GM12878 (cell line): ENCODE measurements around the gene RBM41.

Experiments
- CEBPB ChIP-seq, 2 experiments: fragments of 150-350 bp in 1 of 2; IDR thresholded peaks; 2 replicates each; pipeline ENCODE4 v1.6.1; 2012 to 2014; ENCODE audit warnings: low read depth in 2 of 2, low read length in 2 of 2, borderline replicate concordance in 1 of 2, inconsistent platforms in 1 of 2
- ESRRA ChIP-seq: IDR thresholded peaks from 2 replicates; pipeline ENCODE4 v1.6.1; 2012; ENCODE audit warnings: mild to moderate bottlenecking, low read length, improper control_type of control experiment
- ETV6 ChIP-seq, 2 experiments: fragments of 450-650 bp in 1 of 2; IDR thresholded peaks in 1 of 2; conservative IDR thresholded peaks in 1 of 2; 2 replicates each; pipeline ENCODE4 v1.6.1; 2014; ENCODE audit warnings: antibody characterized with exemption in 1 of 2, borderline replicate concordance in 1 of 2, low read depth in 1 of 2, mild to moderate bottlenecking in 1 of 2, moderate library complexity in 1 of 2
- KAT2A ChIP-seq: conservative IDR thresholded peaks from 2 replicates; pipeline ENCODE4 v1.6.1; 2011; ENCODE audit warnings: low read depth, low read length; ENCODE audit not compliant: control insufficient read depth
- MEF2B ChIP-seq: fragments of 450-650 bp; IDR thresholded peaks from 2 replicates; pipeline ENCODE4 v1.6.1; 2018; ENCODE audit warnings: mild to moderate bottlenecking, moderate library complexity; ENCODE audit not compliant: partially characterized antibody, poor library complexity, severe bottlenecking
- POLR2A ChIP-seq: IDR thresholded peaks from 2 replicates; pipeline ENCODE4 v1.6.1; 2011; ENCODE audit warnings: low read depth, mild to moderate bottlenecking, low read length
- POLR2AphosphoS5 ChIP-seq: IDR thresholded peaks from 2 replicates; pipeline ENCODE4 v1.6.1; 2011; ENCODE audit warnings: mild to moderate bottlenecking, low read length, inconsistent platforms
- SIN3A ChIP-seq: IDR thresholded peaks from 2 replicates; pipeline ENCODE4 v1.6.1; 2012; ENCODE audit warnings: low read depth, low read length, improper control_type of control experiment
- SMAD5 ChIP-seq: IDR thresholded peaks from 2 replicates; pipeline ENCODE4 v1.6.1; 2016; ENCODE audit warnings: antibody characterized with exemption, low read depth
- TAF1 ChIP-seq: IDR thresholded peaks from 2 replicates; pipeline ENCODE4 v1.6.1; 2011; ENCODE audit warnings: mild to moderate bottlenecking, low read depth, low read length, borderline replicate concordance
- TARDBP ChIP-seq: IDR thresholded peaks from 2 replicates; pipeline ENCODE4 v1.6.1; 2016; ENCODE audit warnings: borderline replicate concordance
- TBL1XR1 ChIP-seq: IDR thresholded peaks from 2 replicates; pipeline ENCODE4 v1.6.1; 2012; ENCODE audit warnings: low read depth, low read length, improper control_type of control experiment
- TF ChIP-seq, protein P1 (sequence below), 3 experiments: IDR thresholded peaks in 2 of 3; conservative IDR thresholded peaks in 1 of 3; 2 replicates each; pipeline ENCODE4 v1.5.1; 2011; ENCODE audit warnings: low read depth in 3 of 3, low read length in 3 of 3, mild to moderate bottlenecking in 3 of 3, control low read depth in 2 of 3, moderate library complexity in 2 of 3, inconsistent platforms in 1 of 3, mixed read lengths in 1 of 3; ENCODE audit not compliant: control insufficient read depth in 2 of 3, insufficient read depth in 1 of 3; ENCODE audit errors: extremely low read depth in 1 of 3
- TF ChIP-seq, protein P2 (sequence below): IDR thresholded peaks from 2 replicates; pipeline ENCODE4 v1.6.1; 2012; ENCODE audit warnings: low read depth, low read length, improper control_type of control experiment

DNA sequence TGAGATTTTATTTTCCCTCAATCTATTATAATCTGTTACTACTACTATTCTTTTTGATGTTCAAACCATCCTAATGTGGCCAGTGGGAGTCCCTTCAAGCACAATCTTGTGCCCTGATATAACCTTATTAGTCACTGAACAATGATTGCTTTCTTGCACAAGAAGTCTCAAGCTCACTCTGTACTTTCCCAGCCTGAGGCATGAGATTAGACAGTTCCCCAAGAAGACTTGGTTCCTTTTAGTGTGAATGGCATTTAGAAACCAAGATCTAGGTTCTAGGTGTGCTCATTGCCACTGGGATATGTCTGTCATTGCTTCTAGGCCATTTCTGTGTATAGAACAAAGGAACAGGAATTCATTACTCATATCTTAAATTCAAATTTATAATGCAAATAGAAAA is 28.0 kb upstream of the RBM41 start:
- no peak for TF ChIP-seq CEBPB (IDR thresholded peaks at IDR 0.05; ENCODE audit: borderline replicate concordance in 1 of 2, low read depth in 2 of 2, low read length in 2 of 2)
- TF ChIP-seq KAT2A: no peak
- no peak for TF ChIP-seq POLR2AphosphoS5
- TF ChIP-seq POLR2A: no peak
- TF ChIP-seq TAF1: no peak
- TF ChIP-seq TBL1XR1: no peak
- TF ChIP-seq, protein P1, sequence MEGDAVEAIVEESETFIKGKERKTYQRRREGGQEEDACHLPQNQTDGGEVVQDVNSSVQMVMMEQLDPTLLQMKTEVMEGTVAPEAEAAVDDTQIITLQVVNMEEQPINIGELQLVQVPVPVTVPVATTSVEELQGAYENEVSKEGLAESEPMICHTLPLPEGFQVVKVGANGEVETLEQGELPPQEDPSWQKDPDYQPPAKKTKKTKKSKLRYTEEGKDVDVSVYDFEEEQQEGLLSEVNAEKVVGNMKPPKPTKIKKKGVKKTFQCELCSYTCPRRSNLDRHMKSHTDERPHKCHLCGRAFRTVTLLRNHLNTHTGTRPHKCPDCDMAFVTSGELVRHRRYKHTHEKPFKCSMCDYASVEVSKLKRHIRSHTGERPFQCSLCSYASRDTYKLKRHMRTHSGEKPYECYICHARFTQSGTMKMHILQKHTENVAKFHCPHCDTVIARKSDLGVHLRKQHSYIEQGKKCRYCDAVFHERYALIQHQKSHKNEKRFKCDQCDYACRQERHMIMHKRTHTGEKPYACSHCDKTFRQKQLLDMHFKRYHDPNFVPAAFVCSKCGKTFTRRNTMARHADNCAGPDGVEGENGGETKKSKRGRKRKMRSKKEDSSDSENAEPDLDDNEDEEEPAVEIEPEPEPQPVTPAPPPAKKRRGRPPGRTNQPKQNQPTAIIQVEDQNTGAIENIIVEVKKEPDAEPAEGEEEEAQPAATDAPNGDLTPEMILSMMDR (IDR thresholded peaks at IDR 0.05 in 2 of 3, conservative IDR thresholded peaks at IDR 0.05 in 1 of 3; ENCODE audit: control insufficient read depth in 2 of 3, extremely low read depth in 1 of 3, insufficient read depth in 1 of 3, low read depth in 3 of 3, low read length in 3 of 3): no peak
- no peak for TF ChIP-seq TARDBP
- TF ChIP-seq SIN3A: no peak
- TF ChIP-seq, protein P2, sequence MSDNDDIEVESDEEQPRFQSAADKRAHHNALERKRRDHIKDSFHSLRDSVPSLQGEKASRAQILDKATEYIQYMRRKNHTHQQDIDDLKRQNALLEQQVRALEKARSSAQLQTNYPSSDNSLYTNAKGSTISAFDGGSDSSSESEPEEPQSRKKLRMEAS: no peak
- TF ChIP-seq SMAD5: no peak
- no peak for TF ChIP-seq MEF2B
- no peak for TF ChIP-seq ETV6 (conservative IDR thresholded peaks at IDR 0.05 in 1 of 2, IDR thresholded peaks at IDR 0.05 in 1 of 2; ENCODE audit: borderline replicate concordance in 1 of 2, low read depth in 1 of 2)
- no peak for TF ChIP-seq ESRRA
